ENCODE data around the gene NELFA.

- TF ChIP-seq POLR2AphosphoS5 (IDR thresholded peaks at IDR 0.05; ENCODE audit: borderline replicate concordance, low read depth, low read length) (no peak), EZH2 (IDR thresholded peaks at IDR 0.05) (no peak), FOXP2 (optimal IDR thresholded peaks at IDR 0.05; ENCODE audit: control extremely low read depth, extremely low read length, insufficient read depth) (no peak)
Observed at GRCh38 chr4:1978226-1978625, 30.5 kb downstream of the NELFA start.

All from SK-N-MC (cell line).